IMR-90 (cell line): ENCODE measurements around the gene JCAD. TPM values are rescaled to one million over a fixed set of nuclear protein-coding genes. Genes with fewer than 3 reads are reported as not detected.

ENCODE experiments used
- ATAC-seq: fragments of 200-7000 bp; cut with Tn5 transposase; 2 replicates; pipeline ENCODE4 v1.9.1; 2020; ENCODE audit warnings: low read depth, mild to moderate bottlenecking, moderate library complexity
- BruUV-seq: library from RNA; stranded (reverse); fragments of 400-500 nt; replicated peaks from 2 replicates; lab custom pipeline; 2021; lab: Mats Ljungman, UMichigan
- CTCF ChIA-PET: fragments of 300-600 bp; formaldehyde crosslinking; extraction: SDS; loops from one replicate; lab custom pipeline; 2021; ENCODE audit warnings: antibody characterized with exemption; lab: Yijun Ruan, JAX
- POLR2A ChIA-PET: fragments of 300-600 bp; sonication (Branson Sonifier 250); formaldehyde crosslinking; loops from one replicate; lab custom pipeline; 2022; ENCODE audit warnings: antibody characterized with exemption; ENCODE audit not compliant: unreplicated experiment; lab: Charles Lee
- DNase-seq: peaks from one replicate; pipeline ENCODE4 v3.0.0; 2013
- H2AFZ ChIP-seq: replicated peaks from 2 replicates; pipeline ENCODE3; 2013; ENCODE audit warnings: low read length, mild to moderate bottlenecking; ENCODE audit not compliant: poor library complexity
- H2AK5ac ChIP-seq: 2 replicates; pipeline ENCODE4 v1.6.1; 2013; ENCODE audit warnings: low read depth, low read length, inconsistent platforms
- H2AK9ac ChIP-seq: replicated peaks from 2 replicates; pipeline ENCODE3; 2013; ENCODE audit warnings: mild to moderate bottlenecking, low read depth, low read length, moderate library complexity; ENCODE audit not compliant: poor library complexity
- H2BK120ac ChIP-seq: 2 replicates; pipeline ENCODE4 v1.6.1; 2013; ENCODE audit warnings: low read depth, low read length, inconsistent platforms
- H2BK15ac ChIP-seq: 3 replicates; pipeline ENCODE4 v1.6.1; 2013; ENCODE audit warnings: low read depth, low read length, inconsistent platforms
- H2BK20ac ChIP-seq: 2 replicates; pipeline ENCODE4 v1.6.1; 2013; ENCODE audit warnings: low read depth, mild to moderate bottlenecking, inconsistent platforms, low read length, moderate library complexity
- H2BK5ac ChIP-seq: 2 replicates; pipeline ENCODE4 v1.6.1; 2013; ENCODE audit warnings: mild to moderate bottlenecking, low read depth, low read length, inconsistent platforms; ENCODE audit not compliant: poor library complexity, severe bottlenecking
- H3K14ac ChIP-seq: replicated peaks from 2 replicates; pipeline ENCODE4 v1.6.1; 2013; ENCODE audit warnings: low read depth, low read length, inconsistent platforms
- H3K18ac ChIP-seq: 2 replicates; pipeline ENCODE4 v1.6.1; 2013; ENCODE audit warnings: low read depth, low read length, control low read depth
- H3K23ac ChIP-seq: 2 replicates; pipeline ENCODE4 v1.6.1; 2013; ENCODE audit warnings: low read depth, low read length, inconsistent platforms
- H3K27ac ChIP-seq: 2 replicates; pipeline ENCODE4 v1.5.1; 2013; ENCODE audit warnings: mild to moderate bottlenecking, control low read depth, low read length; ENCODE audit not compliant: insufficient read depth
- H3K27me3 ChIP-seq: 2 replicates; pipeline ENCODE4 v1.6.1; 2013; ENCODE audit warnings: low read length; ENCODE audit not compliant: control insufficient read depth, insufficient read depth
- H3K36me3 ChIP-seq: 2 replicates; pipeline ENCODE4 v1.6.1; 2013; ENCODE audit warnings: low read length, mixed read lengths; ENCODE audit not compliant: control insufficient read depth, insufficient read depth
- H3K4ac ChIP-seq: 2 replicates; pipeline ENCODE4 v1.6.1; 2013; ENCODE audit warnings: low read depth, low read length, inconsistent platforms
- H3K4me1 ChIP-seq: 2 replicates; pipeline ENCODE4 v1.6.1; 2013; ENCODE audit warnings: low read length, mixed read lengths; ENCODE audit not compliant: control insufficient read depth, insufficient read depth
- H3K4me2 ChIP-seq: 2 replicates; pipeline ENCODE4 v1.6.1; 2013; ENCODE audit warnings: low read depth, mild to moderate bottlenecking, control low read depth, low read length, moderate library complexity
- H3K4me3 ChIP-seq: 2 replicates; pipeline ENCODE4 v1.5.1; 2013; ENCODE audit warnings: low read depth, mild to moderate bottlenecking, control low read depth, low read length, moderate library complexity; ENCODE audit not compliant: insufficient read depth
- H3K56ac ChIP-seq: 2 replicates; pipeline ENCODE4 v1.6.1; 2013; ENCODE audit warnings: low read length, inconsistent platforms; ENCODE audit not compliant: insufficient read depth; ENCODE audit errors: extremely low read depth
- H3K79me1 ChIP-seq, 2 experiments: 2 replicates each; pipeline ENCODE4 v1.6.1; 2013; ENCODE audit warnings: low read length in 2 of 2, inconsistent platforms in 1 of 2, low read depth in 1 of 2
- H3K9ac ChIP-seq: 2 replicates; pipeline ENCODE4 v1.6.1; 2013; ENCODE audit warnings: low read depth, low read length, control low read depth
- H3K9me1 ChIP-seq: 2 replicates; pipeline ENCODE4 v1.6.1; 2013; ENCODE audit warnings: low read length, inconsistent platforms; ENCODE audit not compliant: insufficient read depth
- H3K9me3 ChIP-seq: 2 replicates; pipeline ENCODE4 v1.6.1; 2013; ENCODE audit warnings: low read length; ENCODE audit not compliant: control insufficient read depth, insufficient read depth
- H4K20me1 ChIP-seq: 2 replicates; pipeline ENCODE4 v1.6.1; 2013; ENCODE audit warnings: low read length, inconsistent platforms; ENCODE audit not compliant: insufficient read depth
- H4K5ac ChIP-seq: 2 replicates; pipeline ENCODE4 v1.6.1; 2013; ENCODE audit warnings: mild to moderate bottlenecking, low read depth, low read length, control low read depth
- H4K8ac ChIP-seq, 2 experiments: 2 replicates each; pipeline ENCODE4 v1.6.1; 2013; ENCODE audit warnings: low read depth in 2 of 2, low read length in 2 of 2, control low read depth in 1 of 2, inconsistent platforms in 1 of 2
- H4K91ac ChIP-seq: 2 replicates; pipeline ENCODE4 v1.6.1; 2013; ENCODE audit warnings: low read depth, low read length, inconsistent platforms; ENCODE audit not compliant: insufficient read depth
- CHD1 ChIP-seq: IDR thresholded peaks from 2 replicates; pipeline ENCODE4 v1.6.1; 2012; ENCODE audit warnings: low read depth, low read length, improper control_type of control experiment
- FOS ChIP-seq: fragments of 150-350 bp; IDR thresholded peaks from 2 replicates; pipeline ENCODE4 v1.6.1; 2016; ENCODE audit warnings: low read depth, low read length
- RCOR1 ChIP-seq: IDR thresholded peaks from 2 replicates; pipeline ENCODE4 v1.6.1; 2012; ENCODE audit warnings: mild to moderate bottlenecking, low read length, improper control_type of control experiment; ENCODE audit not compliant: insufficient replicate concordance
- RFX5 ChIP-seq: IDR thresholded peaks from 2 replicates; pipeline ENCODE4 v1.8.0; 2012; ENCODE audit warnings: low read depth, mild to moderate bottlenecking, low read length, moderate library complexity
- USF2 ChIP-seq: fragments of 150-350 bp; IDR thresholded peaks from 2 replicates; pipeline ENCODE4 v1.6.1; 2017; ENCODE audit warnings: mild to moderate bottlenecking, antibody characterized with exemption, low read length, low read depth
- WGBS, 2 experiments: methylation state at CpG; one replicate each; pipeline versions ENCODE4 v1.1.5 to v1.1.7; 2013; ENCODE audit warnings: missing lambda C conversion rate in 2 of 2; ENCODE audit not compliant: insufficient read length in 1 of 2; ENCODE audit errors: extremely low coverage in 2 of 2; 5-methylcytosine and 5-hydroxymethylcytosine counted together
- dilution Hi-C: fragments of 300-500 bp; cut with HindIII; formaldehyde crosslinking; loops from one replicate; pipeline ENCODE4 v1.14.3; 2018; ENCODE audit warnings: low sequenced_read_pairs; ENCODE audit not compliant: unreplicated experiment
- in situ Hi-C: fragments of 300-500 bp; cut with MboI; formaldehyde crosslinking; loops from 3 replicates; pipeline ENCODE4 v1.14.3; 2019; ENCODE audit warnings: low sequenced_read_pairs, inconsistent platforms, mixed read lengths
- intact Hi-C: fragments of 100-400 bp; cut with micrococcal nuclease; formaldehyde crosslinking; loops from 2 replicates; pipeline ENCODE4 v1.10.0; 2022
- polyA plus RNA-seq, 3 experiments: library from polyadenylated mRNA; depleted of rRNA; stranded (reverse); fragments of >200 nt; gene quantifications; 2 replicates each; pipeline ENCODE4 v1.2.3, GENCODE V29; 2012; ENCODE audit warnings: low replicate concordance in 1 of 3
- total RNA-seq: library from RNA; depleted of rRNA; stranded (reverse); fragments of >200 nt; gene quantifications from 2 replicates; pipeline ENCODE4 v1.2.3, GENCODE V29; 2012

The JCAD gene
- total and polyA plus RNA-seq, 2 of the 4 experiments (the other 2 are of a cell fraction), result 15.9 to 16.8 TPM

DNA sequence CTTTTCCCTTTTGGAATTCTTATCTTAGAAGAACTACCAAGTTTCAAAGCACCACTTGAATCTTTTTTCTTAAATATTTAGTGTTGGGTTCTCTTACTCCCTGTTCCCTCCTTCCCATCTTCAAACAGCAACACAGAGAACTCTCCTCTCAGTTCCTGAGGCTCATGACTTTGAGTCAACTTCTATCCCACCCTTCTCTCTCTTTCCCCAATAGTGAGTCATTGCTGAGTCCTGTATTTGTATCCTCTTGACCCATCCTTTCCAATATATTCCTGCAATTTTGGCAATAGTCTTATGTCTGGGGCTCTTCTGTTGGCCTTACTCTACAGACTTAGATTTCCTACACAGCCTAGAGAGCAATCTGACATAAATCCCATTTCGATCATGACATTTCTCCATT is 20.8 kb upstream of the JCAD start:
- Histone ChIP-seq H3K9ac (no peak overlapping the region), H3K4me3 (no peak overlapping the region), H2AK5ac (no peak overlapping the region), H3K36me3 (no peaks in the 10 kb centered on the region), H2AFZ (no peak overlapping the region), H3K79me1 (no peaks in the 10 kb centered on the region), H3K23ac (no peak overlapping the region), H3K18ac (no peak overlapping the region), H3K27ac (no peak overlapping the region), H3K14ac (no peak overlapping the region), H2AK9ac (no peak overlapping the region), H4K91ac (no peak overlapping the region), H4K20me1 (no peaks in the 10 kb centered on the region), H2BK120ac (no peak overlapping the region), H4K8ac (no peak overlapping the region), H4K5ac (no peak overlapping the region), H3K9me3 (no peaks in the 10 kb centered on the region), H3K4me2 (no peak overlapping the region), H3K27me3 (peaks cover 4% of the 10 kb centered on the region), H3K56ac (no peak overlapping the region), H2BK15ac (no peak overlapping the region), H3K4ac (no peak overlapping the region), H2BK5ac (no peak overlapping the region), H2BK20ac (no peak overlapping the region), H3K4me1 (no peaks in the 10 kb centered on the region), H3K9me1 (no peaks in the 10 kb centered on the region)
- in situ Hi-C loops (no loop called here), intact Hi-C loops (no loop called here), dilution Hi-C loops (no loop called here)
- TF ChIP-seq RFX5, result no peak
- TF ChIP-seq RCOR1, result no peak
- no peak for TF ChIP-seq USF2
- TF ChIP-seq FOS, result 0 out of 2 replicates have a peak, but pooled peaks have one; percentile 11
- TF ChIP-seq CHD1, result no peak
- WGBS, 2 experiments, result no CpG with 5 or more reads among the region's 1 CpG
- BruUV-seq, result no TSS peak
- ATAC-seq (0 out of 2 replicates have a peak, but pooled peaks have one; percentile 37), DNase-seq (peak; percentile 61)
- ChIA-PET CTCF (no interaction called here), POLR2A (no interaction called here)
